HepG2 (cell line): ENCODE measurements around the gene CCDC148. TPM values are rescaled to one million over a fixed set of nuclear protein-coding genes. Genes with fewer than 3 reads are reported as not detected.

Source experiments
- ARHGAP35 ChIP-seq: sonication (generic); formaldehyde crosslinking; IDR thresholded peaks from 2 replicates; pipeline ENCODE4 v1.9.0; 2022; ENCODE audit warnings: mild to moderate bottlenecking, inconsistent platforms, moderate library complexity, missing genetic modification reagents, borderline replicate concordance
- BCLAF1 ChIP-seq: fragments of 450-650 bp; IDR thresholded peaks from 2 replicates; pipeline ENCODE4 v1.6.1; 2017; ENCODE audit warnings: mild to moderate bottlenecking
- IKZF1 ChIP-seq: fragments of 450-650 bp; IDR thresholded peaks from 2 replicates; pipeline ENCODE4 v1.7.1; 2016
- KMT2A ChIP-seq: sonication (generic); formaldehyde crosslinking; IDR thresholded peaks from 2 replicates; pipeline ENCODE4 v1.4.0; 2020; ENCODE audit warnings: missing genetic modification reagents
- KMT2B ChIP-seq: IDR thresholded peaks from 2 replicates; pipeline ENCODE4 v1.6.1; 2016; ENCODE audit warnings: missing genetic modification reagents, missing compliant biosample characterization
- MEIS1 ChIP-seq: sonication (generic); formaldehyde crosslinking; IDR thresholded peaks from 2 replicates; pipeline ENCODE4 v1.9.0; 2021; ENCODE audit warnings: mild to moderate bottlenecking, missing genetic modification reagents, moderate library complexity, borderline replicate concordance
- MYNN ChIP-seq: sonication (generic); formaldehyde crosslinking; IDR thresholded peaks from 2 replicates; pipeline ENCODE4 v1.4.0; 2020; ENCODE audit warnings: mild to moderate bottlenecking, low read depth, missing genetic modification reagents
- NPAS2 ChIP-seq: sonication (generic); formaldehyde crosslinking; IDR thresholded peaks from 2 replicates; pipeline ENCODE4 v1.8.0; 2022; ENCODE audit warnings: mild to moderate bottlenecking, missing genetic modification reagents, borderline replicate concordance
- TEAD2 ChIP-seq: sonication (generic); formaldehyde crosslinking; IDR thresholded peaks from 2 replicates; pipeline ENCODE4 v1.9.0; 2021; ENCODE audit warnings: missing genetic modification reagents
- ZNF180 ChIP-seq: sonication (generic); formaldehyde crosslinking; IDR thresholded peaks from 2 replicates; pipeline ENCODE4 v1.4.0; 2020; ENCODE audit warnings: low read depth, missing genetic modification reagents, borderline replicate concordance
- ZNF260 ChIP-seq: sonication (generic); formaldehyde crosslinking; IDR thresholded peaks from 2 replicates; pipeline ENCODE4 v1.4.0; 2020; ENCODE audit warnings: missing genetic modification reagents, low read depth, mild to moderate bottlenecking, borderline replicate concordance
- ZNF264 ChIP-seq: sonication (generic); formaldehyde crosslinking; IDR thresholded peaks from 2 replicates; pipeline ENCODE4 v1.4.0; 2020; ENCODE audit warnings: missing genetic modification reagents
- ZNF335 ChIP-seq: sonication (generic); formaldehyde crosslinking; IDR thresholded peaks from 2 replicates; pipeline ENCODE4 v1.4.0; 2020; ENCODE audit warnings: missing genetic modification reagents
- ZNF382 ChIP-seq: sonication (generic); formaldehyde crosslinking; IDR thresholded peaks from 2 replicates; pipeline ENCODE4 v1.5.0; 2020; ENCODE audit warnings: missing genetic modification reagents, mild to moderate bottlenecking, borderline replicate concordance
- ZNF510 ChIP-seq: sonication (generic); formaldehyde crosslinking; IDR thresholded peaks from 2 replicates; pipeline ENCODE4 v1.4.0; 2020; ENCODE audit warnings: low read depth, mild to moderate bottlenecking, missing genetic modification reagents
- ZNF629 ChIP-seq: sonication (generic); formaldehyde crosslinking; conservative IDR thresholded peaks from 2 replicates; pipeline ENCODE4 v1.5.0; 2020; ENCODE audit warnings: missing genetic modification reagents
- ZNF747 ChIP-seq: sonication (generic); formaldehyde crosslinking; IDR thresholded peaks from 2 replicates; pipeline ENCODE4 v1.8.1; 2023; ENCODE audit warnings: missing genetic modification reagents, mild to moderate bottlenecking, borderline replicate concordance
- ZSCAN30 ChIP-seq: sonication (generic); formaldehyde crosslinking; IDR thresholded peaks from 2 replicates; pipeline ENCODE4 v1.5.0; 2020; ENCODE audit warnings: mild to moderate bottlenecking, missing genetic modification reagents
- polyA plus RNA-seq, 8 experiments: library from polyadenylated mRNA; depleted of rRNA in 3 of 8; stranded (reverse) in 7 of 8; unstranded in 1 of 8; fragments of >200 nt; fragmentation: Illumina TruSeq in 4 of 8; extraction: Trizol in 4 of 8; gene quantifications; 2 replicates each; pipeline versions ENCODE4 v1.2.1 to v1.2.3, GENCODE V29; 2011 to 2016; ENCODE audit warnings: low read depth in 4 of 8, missing spikeins in 1 of 8, mixed read lengths in 1 of 8; ENCODE audit not compliant: insufficient read depth in 1 of 8
- total RNA-seq, 5 experiments: library from RNA; depleted of rRNA; stranded (reverse); fragments of >200 nt; fragmentation: Illumina TruSeq; extraction: Trizol; gene quantifications; 2 replicates each; pipeline ENCODE4 v1.2.3, GENCODE V29; 2016; ENCODE audit warnings: low read depth in 1 of 5
- TF ChIP-seq, protein P1 (sequence below): sonication (generic); formaldehyde crosslinking; IDR thresholded peaks from 2 replicates; pipeline ENCODE4 v1.5.1; 2020; ENCODE audit warnings: mild to moderate bottlenecking, missing genetic modification reagents, borderline replicate concordance
- TF ChIP-seq, protein P2 (sequence below): sonication (generic); formaldehyde crosslinking; IDR thresholded peaks from 2 replicates; pipeline ENCODE4 v1.5.0; 2020; ENCODE audit warnings: missing genetic modification reagents

CCDC148 gene
- total and polyA plus RNA-seq, 2 of the 13 experiments (the other 11 are each of a cell fraction or from before 2014, with no cell fraction given): 0.30 to 0.49 TPM

GRCh38 chr2:158457826-158458616 lies 1.5 kb upstream of the CCDC148 start (continued):
- TF ChIP-seq, protein P1, sequence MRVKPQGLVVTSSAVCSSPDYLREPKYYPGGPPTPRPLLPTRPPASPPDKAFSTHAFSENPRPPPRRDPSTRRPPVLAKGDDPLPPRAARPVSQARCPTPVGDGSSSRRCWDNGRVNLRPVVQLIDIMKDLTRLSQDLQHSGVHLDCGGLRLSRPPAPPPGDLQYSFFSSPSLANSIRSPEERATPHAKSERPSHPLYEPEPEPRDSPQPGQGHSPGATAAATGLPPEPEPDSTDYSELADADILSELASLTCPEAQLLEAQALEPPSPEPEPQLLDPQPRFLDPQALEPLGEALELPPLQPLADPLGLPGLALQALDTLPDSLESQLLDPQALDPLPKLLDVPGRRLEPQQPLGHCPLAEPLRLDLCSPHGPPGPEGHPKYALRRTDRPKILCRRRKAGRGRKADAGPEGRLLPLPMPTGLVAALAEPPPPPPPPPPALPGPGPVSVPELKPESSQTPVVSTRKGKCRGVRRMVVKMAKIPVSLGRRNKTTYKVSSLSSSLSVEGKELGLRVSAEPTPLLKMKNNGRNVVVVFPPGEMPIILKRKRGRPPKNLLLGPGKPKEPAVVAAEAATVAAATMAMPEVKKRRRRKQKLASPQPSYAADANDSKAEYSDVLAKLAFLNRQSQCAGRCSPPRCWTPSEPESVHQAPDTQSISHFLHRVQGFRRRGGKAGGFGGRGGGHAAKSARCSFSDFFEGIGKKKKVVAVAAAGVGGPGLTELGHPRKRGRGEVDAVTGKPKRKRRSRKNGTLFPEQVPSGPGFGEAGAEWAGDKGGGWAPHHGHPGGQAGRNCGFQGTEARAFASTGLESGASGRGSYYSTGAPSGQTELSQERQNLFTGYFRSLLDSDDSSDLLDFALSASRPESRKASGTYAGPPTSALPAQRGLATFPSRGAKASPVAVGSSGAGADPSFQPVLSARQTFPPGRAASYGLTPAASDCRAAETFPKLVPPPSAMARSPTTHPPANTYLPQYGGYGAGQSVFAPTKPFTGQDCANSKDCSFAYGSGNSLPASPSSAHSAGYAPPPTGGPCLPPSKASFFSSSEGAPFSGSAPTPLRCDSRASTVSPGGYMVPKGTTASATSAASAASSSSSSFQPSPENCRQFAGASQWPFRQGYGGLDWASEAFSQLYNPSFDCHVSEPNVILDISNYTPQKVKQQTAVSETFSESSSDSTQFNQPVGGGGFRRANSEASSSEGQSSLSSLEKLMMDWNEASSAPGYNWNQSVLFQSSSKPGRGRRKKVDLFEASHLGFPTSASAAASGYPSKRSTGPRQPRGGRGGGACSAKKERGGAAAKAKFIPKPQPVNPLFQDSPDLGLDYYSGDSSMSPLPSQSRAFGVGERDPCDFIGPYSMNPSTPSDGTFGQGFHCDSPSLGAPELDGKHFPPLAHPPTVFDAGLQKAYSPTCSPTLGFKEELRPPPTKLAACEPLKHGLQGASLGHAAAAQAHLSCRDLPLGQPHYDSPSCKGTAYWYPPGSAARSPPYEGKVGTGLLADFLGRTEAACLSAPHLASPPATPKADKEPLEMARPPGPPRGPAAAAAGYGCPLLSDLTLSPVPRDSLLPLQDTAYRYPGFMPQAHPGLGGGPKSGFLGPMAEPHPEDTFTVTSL (CRISPR knock-in tag): peak; percentile 90
- TF ChIP-seq MYNN (peak; percentile 87), KMT2B (CRISPR knock-in tag) (peak; percentile 97), ARHGAP35 (CRISPR knock-in tag) (peak; percentile 98; the same call in 1 of the 2 replicates), ZNF747 (peak; percentile 98), ZNF335 (CRISPR knock-in tag) (0 out of 2 replicates have a peak, but pooled peaks have one; percentile 56), ZNF264 (peak; percentile 98), ZNF260 (CRISPR knock-in tag) (0 out of 2 replicates have a peak, but pooled peaks have one; percentile 54), ZNF510 (CRISPR knock-in tag) (peak; percentile 95), BCLAF1 (no peak), MEIS1 (CRISPR knock-in tag) (peak; percentile 99), TEAD2 (CRISPR knock-in tag) (peak; percentile 97), ZNF629 (CRISPR knock-in tag) (peak; percentile 74), IKZF1 (no peak), KMT2A (CRISPR knock-in tag) (peak; percentile 99), ZNF382 (CRISPR knock-in tag) (no peak), NPAS2 (CRISPR knock-in tag) (no peak), ZSCAN30 (CRISPR knock-in tag) (no peak; the same call in 1 of the 2 replicates), ZNF180 (CRISPR knock-in tag) (no peak)
- TF ChIP-seq, protein P2, sequence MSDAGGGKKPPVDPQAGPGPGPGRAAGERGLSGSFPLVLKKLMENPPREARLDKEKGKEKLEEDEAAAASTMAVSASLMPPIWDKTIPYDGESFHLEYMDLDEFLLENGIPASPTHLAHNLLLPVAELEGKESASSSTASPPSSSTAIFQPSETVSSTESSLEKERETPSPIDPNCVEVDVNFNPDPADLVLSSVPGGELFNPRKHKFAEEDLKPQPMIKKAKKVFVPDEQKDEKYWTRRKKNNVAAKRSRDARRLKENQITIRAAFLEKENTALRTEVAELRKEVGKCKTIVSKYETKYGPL (CRISPR knock-in tag): peak; percentile 77; the same call in 1 of the 2 replicates
